ENCODE results near the gene REEP1. TPM values are rescaled to one million over a fixed set of nuclear protein-coding genes. Genes with fewer than 3 reads are reported as not detected.

Gene REEP1
- total and polyA plus RNA-seq, 2 of the 4 experiments (the other 2 are of a cell fraction): under 0.01 to 0.03 TPM

GRCh38 chr2:86232910-86233309, 104.5 kb downstream of the REEP1 start:
- H2BK20ac ChIP-seq (ENCODE audit: low read depth, low read length): no peak overlapping the region
- H2AK9ac ChIP-seq (replicated peaks; ENCODE audit: low read depth, low read length, poor library complexity): no peak overlapping the region
- BruUV-seq (replicated peaks): no TSS peak
- no peak overlapping the region for H2BK15ac ChIP-seq (ENCODE audit: low read depth, low read length)
- H2AFZ ChIP-seq (replicated peaks; ENCODE audit: low read length, poor library complexity): no peak overlapping the region
- no peak overlapping the region for H2BK120ac ChIP-seq (ENCODE audit: low read depth, low read length)
- H4K91ac ChIP-seq (ENCODE audit: insufficient read depth, low read depth, low read length): no peak overlapping the region
- H3K23ac ChIP-seq (ENCODE audit: low read depth, low read length): no peak overlapping the region
- ATAC-seq (ENCODE audit: low read depth) (no peak), DNase-seq (no peak)
- no peak overlapping the region for H3K4ac ChIP-seq (ENCODE audit: low read depth, low read length)
- no peak overlapping the region for H3K27ac ChIP-seq (ENCODE audit: insufficient read depth, low read length)
- no peaks in the 10 kb centered on the region for H3K79me1 ChIP-seq (ENCODE audit: low read depth in 1 of 2, low read length in 2 of 2)
- TF ChIP-seq ELK1 (IDR thresholded peaks at IDR 0.05; ENCODE audit: borderline replicate concordance, low read depth, low read length) (no peak), RFX5 (IDR thresholded peaks at IDR 0.05; ENCODE audit: low read depth, low read length) (no peak), RAD21 (IDR thresholded peaks at IDR 0.05; ENCODE audit: low read length) (no peak), SMC3 (IDR thresholded peaks at IDR 0.05; ENCODE audit: low read depth, low read length) (no peak), NFE2L2 (IDR thresholded peaks at IDR 0.05; ENCODE audit: low read depth, low read length) (no peak), USF2 (IDR thresholded peaks at IDR 0.05; ENCODE audit: low read depth, low read length) (no peak), BHLHE40 (IDR thresholded peaks at IDR 0.05; ENCODE audit: low read depth, low read length) (no peak), CTCF (conservative IDR thresholded peaks at IDR 0.05; ENCODE audit: low read depth, low read length) (no peak), POLR2A (IDR thresholded peaks at IDR 0.05; ENCODE audit: low read depth, low read length) (no peak), FOS (IDR thresholded peaks at IDR 0.05; ENCODE audit: low read depth, low read length) (no peak), CHD1 (IDR thresholded peaks at IDR 0.05; ENCODE audit: low read depth, low read length) (no peak), MXI1 (IDR thresholded peaks at IDR 0.05; ENCODE audit: borderline replicate concordance, low read depth, low read length) (no peak), RCOR1 (IDR thresholded peaks at IDR 0.05; ENCODE audit: insufficient replicate concordance, low read length) (no peak), CEBPB (IDR thresholded peaks at IDR 0.05; ENCODE audit: low read depth, low read length) (no peak), MAZ (IDR thresholded peaks at IDR 0.05; ENCODE audit: borderline replicate concordance, low read depth, low read length) (no peak), MAFK (IDR thresholded peaks at IDR 0.05; ENCODE audit: low read depth, low read length) (no peak)
- no peak overlapping the region for H2BK5ac ChIP-seq (ENCODE audit: low read depth, low read length, poor library complexity, severe bottlenecking)
- in situ Hi-C loops (cut with MboI; ENCODE audit: low sequenced_read_pairs) (no loop called here), dilution Hi-C loops (cut with HindIII; ENCODE audit: low sequenced_read_pairs, unreplicated experiment) (no loop called here), intact Hi-C loops (cut with micrococcal nuclease) (no loop called here)
- H3K18ac ChIP-seq (ENCODE audit: low read depth, low read length): no peak overlapping the region
- H3K9me3 ChIP-seq (ENCODE audit: control insufficient read depth, insufficient read depth, low read length): no peaks in the 10 kb centered on the region
- ChIA-PET POLR2A (ENCODE audit: unreplicated experiment) (no interaction called here), CTCF (no interaction called here)
- no peaks in the 10 kb centered on the region for H3K9me1 ChIP-seq (ENCODE audit: insufficient read depth, low read length)
- H3K4me3 ChIP-seq (ENCODE audit: insufficient read depth, low read depth, low read length): no peak overlapping the region
- no peak overlapping the region for H2AK5ac ChIP-seq (ENCODE audit: low read depth, low read length)
- H3K9ac ChIP-seq (ENCODE audit: low read depth, low read length): no peak overlapping the region
- peaks cover 16% of the 10 kb centered on the region for H3K27me3 ChIP-seq (ENCODE audit: control insufficient read depth, insufficient read depth, low read length)
- no peaks in the 10 kb centered on the region for H3K36me3 ChIP-seq (ENCODE audit: control insufficient read depth, insufficient read depth, low read length)
- no peak overlapping the region for H3K56ac ChIP-seq (ENCODE audit: extremely low read depth, insufficient read depth, low read length)
- H4K8ac ChIP-seq (ENCODE audit: low read depth in 2 of 2, low read length in 2 of 2): no peak overlapping the region
- H4K20me1 ChIP-seq (ENCODE audit: insufficient read depth, low read length): no peaks in the 10 kb centered on the region
- no peak overlapping the region for H3K4me2 ChIP-seq (ENCODE audit: low read depth, low read length)
- no peaks in the 10 kb centered on the region for H3K4me1 ChIP-seq (ENCODE audit: control insufficient read depth, insufficient read depth, low read length)
- no peak overlapping the region for H3K14ac ChIP-seq (replicated peaks; ENCODE audit: low read depth, low read length)
- H4K5ac ChIP-seq (ENCODE audit: low read depth, low read length): no peak overlapping the region
- no CpG with 5 or more reads among the region's 6 CpGs for WGBS, 2 experiments (ENCODE audit: extremely low coverage in 2 of 2, insufficient read length in 1 of 2)

Data from IMR-90 (cell line).